CD4-positive, alpha-beta T cell treated with Interleukin-21 for 1 hour (primary cell): Measurements from ENCODE around the gene OR4F6.
"Not testable (repeated sequence)": the region's sequence is repeated elsewhere in the genome, so short reads cannot be mapped to it uniquely, and the experiment has no call there.

ENCODE experiments used
- DNase-seq: peaks from one replicate; pipeline ENCODE4 v3.0.0-alpha.2; 2020

OR4F6 gene, protein sequence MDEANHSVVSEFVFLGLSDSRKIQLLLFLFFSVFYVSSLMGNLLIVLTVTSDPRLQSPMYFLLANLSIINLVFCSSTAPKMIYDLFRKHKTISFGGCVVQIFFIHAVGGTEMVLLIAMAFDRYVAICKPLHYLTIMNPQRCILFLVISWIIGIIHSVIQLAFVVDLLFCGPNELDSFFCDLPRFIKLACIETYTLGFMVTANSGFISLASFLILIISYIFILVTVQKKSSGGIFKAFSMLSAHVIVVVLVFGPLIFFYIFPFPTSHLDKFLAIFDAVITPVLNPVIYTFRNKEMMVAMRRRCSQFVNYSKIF

DNA sequence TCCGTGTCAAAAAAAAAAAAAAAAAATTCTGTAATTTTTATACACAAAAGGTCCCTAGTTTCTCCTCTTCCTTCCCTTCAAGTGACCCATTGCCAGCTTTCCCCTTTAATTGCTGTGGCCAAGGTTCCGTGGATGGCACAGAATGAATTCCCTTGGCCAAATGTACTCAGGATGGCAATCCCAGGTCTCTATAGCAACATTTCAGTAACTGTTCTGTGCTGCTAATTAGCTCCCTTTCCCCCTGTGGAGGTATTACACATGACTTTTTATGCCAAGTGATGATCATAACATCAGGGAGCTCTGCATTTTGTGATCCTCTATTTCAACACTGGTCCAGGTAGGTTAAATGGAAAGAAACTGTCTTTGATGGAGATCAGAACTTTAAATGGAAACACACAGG lies at the start of gene OR4F6:
OR4F6 (plus strand) TSS at position 301 of the 400 bp plus-strand sequence. CDS start 2,211 bp downstream, outside the sequence.
- no peak for DNase-seq

DNA sequence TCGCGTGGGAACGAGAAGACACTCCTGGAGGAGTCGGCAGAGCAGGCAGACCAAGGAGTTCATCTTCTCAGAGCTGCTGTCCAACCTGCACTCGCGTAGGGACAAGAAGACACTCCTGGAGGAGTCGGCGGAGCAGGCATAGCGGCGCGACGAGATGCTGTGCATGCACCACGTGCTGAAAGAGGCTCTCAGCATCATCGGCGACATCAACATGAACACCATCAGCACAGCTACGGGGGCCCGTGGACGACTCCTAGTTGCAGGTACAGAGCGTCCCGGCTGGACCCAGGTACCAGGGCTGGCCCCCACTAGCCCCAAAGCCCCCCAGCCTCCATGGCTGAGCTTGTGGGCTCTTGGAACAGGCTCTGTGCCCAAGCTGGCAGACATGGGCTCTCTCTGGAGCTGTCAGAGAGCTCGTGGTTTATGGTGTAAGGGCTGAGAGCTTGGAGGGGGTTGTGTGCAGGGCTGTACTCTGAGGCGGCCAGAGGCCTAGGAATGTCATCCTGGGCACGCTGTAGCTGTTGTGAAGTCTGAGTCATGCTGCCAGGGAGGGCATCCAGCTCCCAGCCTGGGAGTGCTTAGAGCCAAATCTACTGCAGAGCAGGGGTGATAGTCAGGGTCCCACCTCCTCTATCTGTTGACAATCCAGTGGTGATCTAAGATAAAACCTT lies 38.5 kb upstream of the OR4F6 start:
- DNase-seq: not testable (repeated sequence)

DNA sequence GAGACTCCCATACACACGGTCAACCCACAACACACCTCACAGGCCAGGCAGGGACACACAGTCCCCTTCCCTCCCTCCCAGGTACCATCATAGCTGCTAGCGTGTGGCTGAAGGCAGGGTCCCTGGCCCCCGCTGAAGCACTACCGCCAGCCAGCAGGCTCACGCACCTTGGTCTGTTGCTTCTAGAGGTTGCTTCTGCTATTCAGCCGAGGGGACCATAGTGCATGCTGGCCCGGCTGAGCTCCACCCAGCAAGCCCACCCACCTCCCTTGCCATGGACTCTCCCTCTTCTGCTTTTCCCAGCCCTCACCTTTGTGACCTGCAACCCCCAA lies 38.0 kb upstream of the OR4F6 start:
- not testable (repeated sequence) for DNase-seq

DNA sequence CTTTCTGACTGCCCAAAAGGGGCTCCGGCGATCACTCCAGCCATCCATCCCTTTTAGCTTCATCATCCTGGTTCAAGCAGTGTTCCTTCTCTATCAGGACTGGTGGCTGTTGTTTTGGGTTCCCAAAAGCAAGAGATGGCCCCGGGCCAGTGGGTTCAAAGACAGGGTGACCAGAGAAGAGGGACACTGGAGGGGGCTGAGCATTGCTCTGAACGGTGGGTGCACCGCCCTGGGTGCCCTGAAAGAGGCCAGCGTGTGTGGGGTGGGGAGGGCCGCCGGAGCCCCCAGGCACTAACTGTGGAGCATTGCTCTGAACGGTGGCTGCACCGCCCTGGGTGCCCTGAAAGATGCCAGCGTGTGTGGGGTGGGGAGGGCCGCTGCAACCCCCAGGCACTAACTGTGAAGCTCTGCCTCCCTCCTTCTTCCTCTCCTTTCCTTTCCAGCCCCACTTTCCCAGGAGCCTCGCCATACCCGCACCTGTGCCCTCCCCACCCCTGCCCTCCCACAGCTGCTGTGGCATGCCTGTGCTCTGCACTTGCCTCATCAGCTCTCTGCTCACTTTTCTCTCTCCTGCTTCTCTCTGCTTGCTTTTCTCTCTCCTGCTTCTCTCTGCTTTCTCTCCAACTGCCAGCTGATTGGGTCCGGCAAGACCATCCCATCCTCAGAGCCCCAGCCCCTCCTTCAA lies 37.4 kb upstream of the OR4F6 start:
- no peak for DNase-seq

DNA sequence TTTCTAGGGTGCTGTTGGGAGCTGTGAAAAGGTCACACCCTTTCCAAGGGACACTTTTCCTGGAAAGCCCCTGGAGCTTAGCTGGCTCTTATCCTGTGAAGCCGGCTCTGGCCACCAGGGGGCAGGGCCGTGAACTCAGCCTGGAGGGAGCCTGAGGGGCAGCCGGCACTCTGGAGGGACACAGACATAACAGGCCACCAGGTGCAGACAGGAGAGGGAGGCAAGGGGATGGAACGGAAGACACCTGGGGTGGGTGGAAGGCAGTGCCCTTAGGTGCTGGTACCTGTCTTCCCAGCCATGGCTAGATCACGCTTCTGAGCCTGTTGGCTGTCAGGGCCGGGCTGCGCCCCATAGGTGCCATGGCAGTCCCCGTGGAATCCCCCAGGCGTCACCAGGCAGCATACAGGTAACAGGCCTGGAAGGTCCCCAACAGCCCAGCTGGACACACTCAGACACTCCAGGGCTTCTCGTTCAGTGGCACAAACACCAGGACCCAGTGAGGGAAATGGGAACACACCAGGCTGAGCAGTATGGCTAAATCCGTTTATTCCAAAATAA lies 36.1 kb upstream of the OR4F6 start:
- DNase-seq: not testable (repeated sequence)

DNA sequence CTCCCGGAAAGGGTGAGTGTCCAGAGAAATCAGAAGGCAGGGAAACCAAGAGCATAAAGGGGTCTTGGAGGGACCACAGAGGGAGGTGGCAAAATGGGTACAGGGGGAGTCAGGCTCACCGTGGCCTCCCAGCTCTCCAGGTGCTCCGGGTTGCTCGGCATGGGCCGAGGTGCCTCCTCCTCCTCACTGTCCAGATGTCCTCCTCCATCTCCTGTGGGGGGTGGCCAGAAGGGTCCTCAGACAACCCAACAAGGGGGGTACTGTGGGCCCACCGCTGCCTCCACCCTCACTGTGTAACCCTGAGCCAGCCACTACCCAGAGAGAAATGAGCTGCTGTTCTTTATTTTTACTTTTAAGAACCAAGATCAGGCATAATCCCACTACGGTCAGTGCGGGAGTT lies 30.4 kb upstream of the OR4F6 start:
- no peak for DNase-seq

DNA sequence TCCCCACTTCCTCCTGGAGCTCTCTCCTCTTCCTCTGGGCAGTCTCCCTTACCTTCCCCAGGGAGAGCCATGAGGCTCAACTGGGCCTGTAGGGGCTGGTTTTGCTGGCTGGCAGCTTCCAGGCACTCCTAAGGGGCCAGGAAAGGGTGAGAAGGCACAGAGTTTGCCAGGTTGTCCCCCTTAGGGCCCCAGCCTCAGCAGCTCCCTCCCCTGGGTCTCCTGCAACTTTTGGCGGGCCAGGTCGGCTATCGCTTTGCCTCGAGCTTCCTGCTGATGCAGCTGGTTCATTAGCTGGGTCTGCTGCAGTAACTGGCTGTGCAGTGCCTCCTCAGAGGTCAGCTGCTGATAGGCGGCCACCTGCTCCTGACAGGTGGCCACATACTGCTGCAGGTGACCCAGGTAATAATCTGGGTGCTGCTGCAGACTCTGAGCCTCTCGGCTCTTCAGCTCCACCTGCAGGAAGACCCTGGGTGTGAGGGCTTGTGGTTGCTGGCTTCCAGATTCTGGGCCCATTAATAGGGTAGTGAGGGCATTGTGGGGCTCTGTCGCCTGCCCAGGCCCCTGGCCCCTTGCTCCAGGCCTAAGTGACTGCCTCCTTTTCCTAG lies 29.7 kb upstream of the OR4F6 start:
- DNase-seq: no peak

DNA sequence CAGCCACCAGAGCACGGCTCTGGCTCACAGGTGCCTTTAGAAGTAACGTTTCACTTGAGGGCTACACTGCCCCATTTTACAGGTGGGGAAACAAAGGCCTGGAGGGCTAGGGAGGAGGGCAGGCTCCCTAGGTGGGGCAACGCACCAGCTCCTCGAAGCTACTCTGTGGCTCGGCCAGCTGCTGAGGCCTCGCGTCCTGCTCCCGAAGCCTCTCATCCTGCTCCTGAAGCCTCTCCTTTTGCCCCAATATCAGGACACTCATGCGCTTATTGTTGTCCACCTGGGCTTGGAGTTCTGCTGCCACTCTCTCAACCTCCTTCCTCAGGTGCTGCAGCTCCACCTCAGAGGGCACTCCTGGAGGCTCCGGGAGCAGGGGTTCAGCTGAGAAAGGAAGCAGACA lies 28.2 kb upstream of the OR4F6 start:
- DNase-seq: no peak

DNA sequence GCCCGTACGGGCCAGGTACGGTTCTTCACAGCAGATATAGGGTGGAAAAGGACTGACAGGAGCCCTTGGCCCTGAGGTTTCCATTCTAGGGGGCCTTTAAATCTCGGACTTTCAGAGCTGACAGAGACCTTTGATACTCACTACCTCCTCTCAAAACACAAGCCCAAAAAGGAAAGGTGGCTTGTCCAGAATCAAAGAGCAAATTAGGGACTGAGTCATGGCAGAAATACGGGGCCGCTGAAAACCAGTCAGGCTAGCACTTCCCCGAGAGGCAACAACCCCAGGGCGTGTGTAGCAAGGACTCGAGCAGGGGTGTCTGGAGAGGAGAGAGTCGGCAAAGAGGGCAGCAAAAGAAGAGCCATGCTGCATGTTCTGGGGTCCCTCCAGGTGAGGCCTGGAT lies 24.7 kb upstream of the OR4F6 start:
- DNase-seq: not testable (repeated sequence)

DNA sequence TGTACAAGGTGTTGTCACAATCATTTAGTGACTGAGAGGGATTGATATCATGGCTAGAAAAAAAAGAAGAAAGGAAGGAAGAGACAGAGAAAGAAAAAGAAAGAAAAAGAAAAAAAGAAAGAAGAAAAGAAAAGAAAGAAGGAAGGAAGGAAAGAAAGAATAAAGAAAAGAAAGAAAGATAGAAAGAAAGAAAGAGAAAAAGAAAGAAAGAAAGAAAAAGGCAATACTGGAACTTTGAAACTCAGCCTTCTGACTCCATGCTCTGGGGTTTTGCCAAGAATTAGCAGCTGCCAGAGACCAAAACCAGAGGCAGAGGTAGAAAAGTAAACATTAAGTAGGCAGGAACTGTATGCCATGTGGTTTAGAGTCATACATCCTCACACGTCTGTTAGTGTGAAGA lies 23.1 kb upstream of the OR4F6 start:
- DNase-seq: not testable (repeated sequence)

DNA sequence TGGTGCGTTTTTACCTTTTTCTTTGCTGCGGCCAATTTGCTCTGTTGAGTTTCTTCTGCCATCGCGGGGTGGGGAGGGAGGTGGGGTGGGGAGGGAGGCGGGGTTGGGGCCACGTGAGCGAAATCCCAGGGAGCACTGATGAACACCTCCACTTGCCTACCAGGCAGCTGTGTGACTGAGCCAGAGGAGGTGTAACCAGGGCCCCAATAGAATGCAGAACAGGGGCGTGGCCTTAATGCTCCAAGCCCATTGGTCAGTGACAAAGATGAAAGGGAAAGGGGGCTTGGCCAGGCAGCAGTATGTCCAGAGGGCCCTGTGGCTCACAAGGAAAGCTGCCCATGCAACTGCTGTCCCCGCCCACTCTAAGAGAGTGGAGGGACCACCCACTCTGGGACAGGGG lies 21.4 kb upstream of the OR4F6 start:
- no peak for DNase-seq

DNA sequence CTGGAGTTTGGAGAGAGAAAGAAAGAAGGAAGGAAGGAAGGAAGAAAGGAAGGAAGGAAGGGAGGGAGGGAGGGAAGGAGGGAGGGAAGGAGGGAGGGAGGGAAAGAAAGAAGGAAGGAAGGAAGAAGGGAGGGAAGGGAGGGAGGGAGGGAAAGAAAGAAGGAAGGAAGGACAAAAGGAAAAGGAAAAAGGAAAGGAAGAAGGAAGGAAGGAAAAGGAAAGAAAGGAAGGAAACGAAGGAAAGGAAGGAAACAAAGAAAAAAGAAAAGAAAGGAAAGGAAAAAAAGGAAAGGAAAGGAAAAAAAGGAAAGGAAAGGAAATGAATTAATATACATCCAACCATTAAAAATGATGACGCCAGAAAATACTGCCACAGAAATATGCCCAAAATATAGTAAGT lies 18.7 kb upstream of the OR4F6 start:
- DNase-seq: no peak

DNA sequence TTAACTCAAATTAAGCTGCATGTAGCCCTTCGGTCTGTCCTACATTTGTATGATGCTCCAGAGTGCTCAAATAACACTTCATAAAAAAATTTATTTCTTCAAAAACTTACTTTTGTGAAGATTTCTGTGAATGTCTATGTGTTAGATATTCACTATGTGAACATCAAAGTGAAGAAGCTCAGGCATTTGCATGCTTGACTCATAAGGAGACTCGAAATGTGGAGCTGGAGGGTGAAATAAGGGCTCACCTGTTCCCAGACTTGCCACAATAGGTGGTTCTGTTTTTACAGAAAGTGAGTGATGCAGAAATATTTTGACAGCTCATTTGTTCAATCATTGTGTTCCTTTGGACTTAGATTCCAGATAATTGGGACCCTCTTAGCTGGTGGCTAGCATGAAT lies 16.9 kb upstream of the OR4F6 start:
- DNase-seq: not testable (repeated sequence)

DNA sequence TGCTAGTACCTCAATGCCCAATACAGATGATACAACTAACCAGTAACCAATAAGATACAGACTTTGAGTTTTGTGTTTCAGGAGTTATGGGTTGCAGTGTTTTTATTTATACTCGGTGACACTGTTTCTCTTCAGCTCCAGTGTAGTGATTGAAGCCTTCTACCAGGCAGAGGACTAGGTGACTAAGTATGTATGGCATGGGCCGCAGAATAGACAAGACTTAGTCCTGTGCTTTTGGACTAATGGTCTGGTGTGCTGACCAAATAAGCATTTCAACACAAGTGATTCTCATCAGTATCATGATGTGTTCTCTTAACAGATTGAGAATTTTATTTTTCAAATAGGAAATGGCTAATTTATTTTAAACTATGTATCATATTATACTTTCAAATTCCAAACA lies 15.3 kb upstream of the OR4F6 start:
- not testable (repeated sequence) for DNase-seq

DNA sequence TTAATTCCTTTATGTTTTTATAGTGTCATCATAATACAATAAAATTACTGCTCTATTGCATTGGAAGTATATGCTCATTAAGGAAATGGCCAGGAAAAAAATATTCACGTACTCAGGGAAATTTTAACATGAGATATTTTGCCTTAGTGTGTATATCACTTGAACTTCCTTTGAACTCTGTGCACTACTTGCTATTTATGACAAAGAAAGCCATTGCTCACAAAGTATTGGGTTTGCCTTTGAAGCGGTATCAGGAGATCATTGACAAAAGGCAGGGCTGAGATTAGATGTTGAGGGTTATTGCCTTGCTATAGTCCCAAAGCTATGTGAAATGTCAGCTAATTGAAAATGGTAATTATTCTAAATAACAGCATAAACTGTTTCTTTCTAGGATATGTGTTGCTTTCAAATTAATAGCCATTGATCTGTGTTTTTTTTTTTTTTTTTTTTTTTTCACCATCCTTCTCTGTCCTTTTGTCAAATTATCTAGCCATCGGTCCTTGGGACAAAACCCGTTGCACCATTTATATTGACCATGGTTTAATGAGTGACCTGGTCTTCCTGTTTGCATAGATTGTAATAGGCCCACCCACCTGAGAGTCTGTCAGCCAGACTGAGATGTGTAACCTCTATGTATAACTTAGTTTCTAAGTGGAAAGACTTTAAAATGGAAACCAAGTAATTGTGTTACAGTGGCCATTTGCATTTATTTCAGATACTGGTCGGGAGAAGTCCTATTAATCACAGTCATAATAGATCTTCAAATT lies 14.6 kb upstream of the OR4F6 start:
- not testable (repeated sequence) for DNase-seq

DNA sequence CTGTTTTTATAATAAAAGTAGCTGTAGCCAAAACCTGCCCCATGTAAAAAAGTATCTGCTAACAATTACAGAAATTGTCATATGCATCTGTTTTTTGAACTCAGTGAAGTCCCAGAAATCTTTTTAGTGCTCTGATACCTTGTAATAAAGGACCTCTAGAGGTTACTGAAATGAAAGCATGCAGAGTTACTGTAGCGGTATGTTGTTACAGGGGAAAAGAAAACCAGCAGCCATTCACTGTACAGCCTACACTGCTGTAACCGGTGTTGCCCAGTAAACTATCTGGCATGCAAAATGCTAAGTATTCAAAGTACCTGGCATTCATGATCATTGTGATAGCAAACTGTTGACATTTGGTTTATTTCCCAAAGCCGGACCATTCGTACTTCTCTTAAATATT lies 12.6 kb upstream of the OR4F6 start:
- DNase-seq: not testable (repeated sequence)

DNA sequence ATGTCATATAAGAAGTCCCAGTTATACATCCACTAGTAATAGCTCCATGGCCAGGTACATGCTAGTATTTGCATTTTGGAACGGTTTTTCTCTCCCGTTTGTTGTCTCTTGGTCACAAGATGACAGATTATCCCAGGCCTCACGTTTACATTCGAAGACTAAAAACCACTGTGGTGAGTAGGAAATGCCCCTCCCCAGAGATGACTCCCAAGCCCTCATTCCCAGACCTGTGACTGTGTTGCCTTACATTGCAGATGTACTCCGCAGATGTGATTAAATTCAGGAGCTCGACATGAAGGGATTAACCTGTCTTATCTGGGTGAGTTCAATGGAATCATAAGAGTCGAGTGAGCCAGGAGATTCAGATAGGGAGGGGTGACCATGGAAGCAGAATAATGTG lies 9.3 kb upstream of the OR4F6 start:
- not testable (repeated sequence) for DNase-seq

DNA sequence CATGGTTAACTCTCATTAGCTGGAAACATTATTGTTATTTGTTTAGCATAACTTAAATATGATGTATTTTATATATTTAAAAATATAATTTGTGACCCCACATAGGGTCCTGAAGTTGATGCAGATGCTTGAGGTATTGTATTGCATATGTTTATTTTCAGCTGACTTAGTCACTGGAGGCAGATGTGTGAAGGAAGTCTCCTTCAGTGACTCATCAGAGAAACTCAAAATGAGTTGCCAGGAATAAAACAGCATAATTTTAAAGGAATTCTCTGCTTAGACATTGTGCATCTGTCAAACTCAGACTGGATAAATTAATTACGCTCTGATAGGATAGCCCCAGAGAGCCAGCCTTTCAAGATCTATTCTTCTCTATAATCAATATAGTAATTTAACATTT lies 7.9 kb upstream of the OR4F6 start:
- DNase-seq: no peak

DNA sequence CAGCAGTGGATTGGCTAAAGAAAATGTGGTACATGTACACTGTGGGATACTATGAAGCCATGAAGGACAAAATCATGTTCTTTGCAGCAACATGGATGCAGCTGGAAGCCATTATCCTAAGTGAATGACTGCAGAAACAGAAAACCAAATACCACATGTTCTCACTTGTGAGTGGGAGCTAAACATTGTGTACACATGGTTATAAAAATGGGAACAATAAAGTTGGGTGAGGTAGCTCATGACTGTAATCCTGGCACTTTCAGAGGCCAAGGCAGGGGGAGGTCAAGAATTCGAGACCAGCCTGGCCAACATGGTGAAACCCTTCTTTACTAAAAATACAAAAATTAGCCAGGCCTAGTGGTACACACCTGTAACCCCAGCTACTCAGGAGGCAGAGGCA lies 3.6 kb upstream of the OR4F6 start:
- no peak for DNase-seq

DNA sequence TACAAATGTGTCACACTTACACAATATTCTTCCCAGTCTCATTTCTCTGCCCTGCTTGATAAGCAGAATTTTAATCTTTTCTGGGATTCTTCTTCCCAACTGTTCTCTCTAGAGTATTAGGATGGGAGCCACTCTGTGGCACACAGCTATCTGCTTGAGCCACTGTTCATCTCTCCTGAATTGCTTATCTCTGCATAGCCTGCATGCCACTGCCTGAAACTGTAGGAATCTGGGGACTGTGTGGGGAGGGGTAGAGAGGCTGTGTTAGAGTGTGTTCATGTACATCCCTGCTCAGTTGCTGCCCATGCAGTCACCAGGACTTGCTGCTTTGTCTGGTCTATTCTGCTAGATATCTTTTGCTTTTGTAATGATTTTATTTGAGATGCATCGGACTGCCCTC lies 2.3 kb upstream of the OR4F6 start:
- DNase-seq: no peak

DNA sequence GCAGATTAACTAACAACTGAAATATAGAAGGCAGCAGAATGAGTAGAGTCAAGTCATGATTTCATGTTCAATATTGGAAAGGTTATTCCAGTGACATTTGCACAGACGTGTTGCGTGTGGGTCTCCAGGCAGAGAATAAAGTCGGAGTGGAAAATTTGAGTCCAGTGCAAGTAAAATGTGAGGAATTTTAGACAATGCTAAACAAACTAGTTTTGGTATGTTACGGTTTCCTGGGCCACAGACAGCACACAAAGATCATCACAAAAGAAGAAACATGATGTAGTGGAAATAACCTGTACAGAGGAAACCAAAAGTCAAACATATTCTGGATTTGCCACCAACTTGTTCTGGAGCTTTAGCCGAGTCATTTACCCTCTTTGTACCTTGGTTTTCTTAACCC lies 367 bp downstream of the OR4F6 start:
- no peak for DNase-seq

DNA sequence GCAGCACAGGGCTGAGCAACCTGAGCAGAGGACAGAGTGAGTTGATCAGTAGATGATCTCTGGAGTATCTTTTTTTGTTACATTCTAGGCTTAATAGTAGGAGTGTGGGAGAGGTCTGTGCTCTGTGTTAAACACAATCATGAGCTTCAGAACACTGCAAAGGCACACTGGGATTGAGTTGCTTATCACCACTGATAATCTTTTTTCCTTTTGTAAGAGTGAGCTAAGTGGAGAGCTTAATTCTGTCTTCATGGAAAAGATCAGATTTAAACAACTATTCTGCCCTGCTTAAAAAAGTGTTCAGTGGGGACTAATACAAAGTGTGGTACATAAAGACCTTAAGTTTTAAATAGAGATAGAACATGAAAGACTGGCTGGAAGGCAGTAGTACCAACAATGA lies 1.1 kb downstream of the OR4F6 start:
- DNase-seq: no peak

DNA sequence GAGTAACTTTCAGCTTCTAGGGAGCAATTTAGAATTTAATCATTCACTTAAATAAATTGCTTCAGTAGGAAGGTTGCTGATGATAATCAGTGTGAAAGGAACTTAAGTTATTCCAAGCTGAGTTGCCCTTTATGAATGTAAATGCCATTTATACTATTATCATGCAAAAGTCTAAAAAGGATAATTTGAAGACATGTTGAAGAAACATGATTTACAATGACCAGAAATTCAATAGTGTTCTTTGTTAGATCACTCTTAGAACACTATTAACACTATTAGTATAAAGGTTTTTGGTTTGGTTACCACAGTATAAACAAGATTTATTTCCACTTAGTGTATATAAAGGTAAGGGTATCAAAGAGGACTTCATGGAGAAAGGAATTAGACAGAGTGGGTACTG lies 1.6 kb downstream of the OR4F6 start:
- no peak for DNase-seq
